Type B pancreatic cell (in vitro differentiated cells): ENCODE data around the gene TWF2. TPM values are rescaled to one million over a fixed set of nuclear protein-coding genes. Genes with fewer than 3 reads are reported as not detected.

Source experiments
- DNase-seq: peaks from one replicate; pipeline ENCODE4 v3.0.0; 2021; ENCODE audit warnings: mixed read lengths; ENCODE audit not compliant: unreplicated experiment; ENCODE audit errors: extremely low spot score
- H3K27ac Mint-ChIP-seq: 2 replicates; pipeline ENCODE4 v1.8.0; 2021; ENCODE audit warnings: mild to moderate bottlenecking, mixed read lengths
- H3K27me3 Mint-ChIP-seq: 2 replicates; pipeline ENCODE4 v1.8.0; 2021; ENCODE audit warnings: mixed read lengths
- H3K36me3 Mint-ChIP-seq: 2 replicates; pipeline ENCODE4 v1.8.0; 2021; ENCODE audit warnings: mixed read lengths
- H3K4me1 Mint-ChIP-seq: one replicate; pipeline ENCODE4 v1.8.0; 2021; ENCODE audit warnings: mixed read lengths; ENCODE audit not compliant: unreplicated experiment
- H3K4me3 Mint-ChIP-seq: 2 replicates; pipeline ENCODE4 v1.8.0; 2021; ENCODE audit warnings: mild to moderate bottlenecking, mixed read lengths
- H3K9me3 Mint-ChIP-seq: 2 replicates; pipeline ENCODE4 v1.8.0; 2021; ENCODE audit warnings: mixed read lengths
- total RNA-seq: library from RNA; stranded (reverse); gene quantifications from 2 replicates; pipeline ENCODE4 v1.2.1, GENCODE V29; 2021; ENCODE audit warnings: low replicate concordance
- TF ChIP-seq, protein P1 (sequence below): fragments of 200-600 bp; sonication (generic); conservative IDR thresholded peaks from 2 replicates; pipeline ENCODE4 v1.5.0; 2021; ENCODE audit warnings: antibody characterized with exemption, mild to moderate bottlenecking

The TWF2 gene
- total RNA-seq, 1 donor from 2014 or later = 33.7 TPM

DNA sequence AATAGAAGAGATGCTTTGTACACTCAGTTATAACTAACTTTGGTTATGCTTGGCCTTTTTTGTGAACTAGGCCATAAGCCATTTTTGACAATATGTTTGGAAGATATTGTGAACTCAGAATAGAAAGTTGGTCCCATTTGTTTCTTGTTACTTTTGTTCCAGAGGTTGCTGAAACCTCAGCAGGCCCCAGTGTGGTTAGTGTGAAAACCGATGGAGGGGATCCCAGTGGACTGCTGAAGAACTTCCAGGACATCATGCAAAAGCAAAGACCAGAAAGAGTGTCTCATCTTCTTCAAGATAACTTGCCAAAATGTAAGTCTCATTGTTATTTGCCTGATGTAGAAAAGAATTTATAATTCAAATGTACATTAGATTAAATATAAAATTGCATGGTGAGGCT, 35.3 kb downstream of the TWF2 start:
- no peak for DNase-seq
- H3K27ac Mint-ChIP-seq = no peak overlapping the region
- peaks cover 41% of the 10 kb centered on the region for H3K36me3 Mint-ChIP-seq
- no peaks in the 10 kb centered on the region for H3K27me3 Mint-ChIP-seq
- TF ChIP-seq, protein P1, sequence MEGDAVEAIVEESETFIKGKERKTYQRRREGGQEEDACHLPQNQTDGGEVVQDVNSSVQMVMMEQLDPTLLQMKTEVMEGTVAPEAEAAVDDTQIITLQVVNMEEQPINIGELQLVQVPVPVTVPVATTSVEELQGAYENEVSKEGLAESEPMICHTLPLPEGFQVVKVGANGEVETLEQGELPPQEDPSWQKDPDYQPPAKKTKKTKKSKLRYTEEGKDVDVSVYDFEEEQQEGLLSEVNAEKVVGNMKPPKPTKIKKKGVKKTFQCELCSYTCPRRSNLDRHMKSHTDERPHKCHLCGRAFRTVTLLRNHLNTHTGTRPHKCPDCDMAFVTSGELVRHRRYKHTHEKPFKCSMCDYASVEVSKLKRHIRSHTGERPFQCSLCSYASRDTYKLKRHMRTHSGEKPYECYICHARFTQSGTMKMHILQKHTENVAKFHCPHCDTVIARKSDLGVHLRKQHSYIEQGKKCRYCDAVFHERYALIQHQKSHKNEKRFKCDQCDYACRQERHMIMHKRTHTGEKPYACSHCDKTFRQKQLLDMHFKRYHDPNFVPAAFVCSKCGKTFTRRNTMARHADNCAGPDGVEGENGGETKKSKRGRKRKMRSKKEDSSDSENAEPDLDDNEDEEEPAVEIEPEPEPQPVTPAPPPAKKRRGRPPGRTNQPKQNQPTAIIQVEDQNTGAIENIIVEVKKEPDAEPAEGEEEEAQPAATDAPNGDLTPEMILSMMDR = no peak
- no peak overlapping the region for H3K4me3 Mint-ChIP-seq
- H3K9me3 Mint-ChIP-seq = no peaks in the 10 kb centered on the region
- H3K4me1 Mint-ChIP-seq = peaks cover 10% of the 10 kb centered on the region

DNA sequence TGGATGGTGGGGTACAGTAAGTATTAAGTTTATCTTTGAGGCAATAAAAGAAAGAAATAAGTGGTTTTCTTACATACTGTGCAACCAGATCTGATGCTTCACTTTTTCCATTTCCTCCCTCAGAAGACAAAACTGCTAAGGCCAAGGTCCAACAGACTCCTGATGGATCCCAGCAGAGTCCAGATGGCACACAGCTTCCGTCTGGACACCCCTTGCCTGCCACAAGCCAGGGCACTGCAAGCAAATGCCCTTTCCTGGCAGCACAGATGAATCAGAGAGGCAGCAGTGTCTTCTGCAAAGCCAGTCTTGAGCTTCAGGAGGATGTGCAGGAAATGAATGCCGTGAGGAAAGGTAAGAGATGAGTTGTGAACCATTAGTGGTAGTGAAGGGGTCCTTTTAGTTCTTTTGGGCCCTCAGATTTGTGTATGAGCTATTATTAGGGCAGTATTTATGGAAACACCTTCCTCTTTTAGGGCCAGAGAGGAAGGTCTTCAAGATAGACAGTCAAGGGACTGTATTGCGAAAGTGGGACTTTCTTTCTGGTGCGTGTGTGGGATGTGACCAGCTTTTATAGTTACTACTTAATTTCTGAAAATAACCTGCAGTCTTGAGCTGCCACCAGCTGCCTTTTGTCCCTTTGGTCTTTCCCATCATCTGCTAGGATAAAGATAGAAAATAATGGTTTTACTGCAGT, 36.4 kb downstream of the TWF2 start:
- Mint-ChIP-seq H3K9me3 (no peaks in the 10 kb centered on the region), H3K4me1 (peaks cover 16% of the 10 kb centered on the region), H3K27me3 (no peaks in the 10 kb centered on the region), H3K27ac (no peak overlapping the region), H3K36me3 (peaks cover 32% of the 10 kb centered on the region), H3K4me3 (no peak overlapping the region)
- TF ChIP-seq, protein P1 = no peak
- DNase-seq = no peak

DNA sequence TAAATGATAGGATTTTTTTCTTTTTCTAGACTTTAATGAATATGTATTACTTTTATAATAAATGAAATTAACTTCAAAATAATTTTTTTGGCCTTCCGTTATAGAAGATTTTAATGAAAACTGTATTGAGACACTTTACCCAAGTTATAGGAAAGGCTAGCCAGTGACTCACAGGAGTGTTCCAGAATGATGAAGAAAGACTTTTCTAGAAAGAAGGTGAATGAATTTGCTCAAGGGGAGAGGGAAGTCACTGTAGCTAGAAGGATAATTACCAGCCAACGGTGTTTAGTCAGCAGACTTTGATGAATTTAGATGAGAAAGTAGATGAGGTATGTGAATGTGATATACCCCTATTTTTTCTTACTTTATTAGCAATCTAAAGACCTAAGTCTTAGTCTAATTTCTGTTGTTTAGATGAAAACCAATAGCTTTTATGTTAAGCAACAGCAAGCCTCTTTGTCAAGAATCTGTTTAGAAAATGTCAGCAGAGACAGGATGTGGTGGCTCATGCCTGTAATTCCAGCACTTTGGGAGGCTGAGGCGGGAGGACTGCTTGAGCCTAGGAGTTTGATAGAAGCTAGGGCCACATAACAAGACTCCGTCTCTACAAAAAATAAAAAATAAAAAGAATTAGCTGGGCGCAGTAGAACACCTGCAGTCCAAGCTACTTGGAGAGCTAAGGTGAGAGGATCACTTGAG, 37.8 kb downstream of the TWF2 start:
- H3K27ac Mint-ChIP-seq = no peak overlapping the region
- TF ChIP-seq, protein P1 = no peak

DNA sequence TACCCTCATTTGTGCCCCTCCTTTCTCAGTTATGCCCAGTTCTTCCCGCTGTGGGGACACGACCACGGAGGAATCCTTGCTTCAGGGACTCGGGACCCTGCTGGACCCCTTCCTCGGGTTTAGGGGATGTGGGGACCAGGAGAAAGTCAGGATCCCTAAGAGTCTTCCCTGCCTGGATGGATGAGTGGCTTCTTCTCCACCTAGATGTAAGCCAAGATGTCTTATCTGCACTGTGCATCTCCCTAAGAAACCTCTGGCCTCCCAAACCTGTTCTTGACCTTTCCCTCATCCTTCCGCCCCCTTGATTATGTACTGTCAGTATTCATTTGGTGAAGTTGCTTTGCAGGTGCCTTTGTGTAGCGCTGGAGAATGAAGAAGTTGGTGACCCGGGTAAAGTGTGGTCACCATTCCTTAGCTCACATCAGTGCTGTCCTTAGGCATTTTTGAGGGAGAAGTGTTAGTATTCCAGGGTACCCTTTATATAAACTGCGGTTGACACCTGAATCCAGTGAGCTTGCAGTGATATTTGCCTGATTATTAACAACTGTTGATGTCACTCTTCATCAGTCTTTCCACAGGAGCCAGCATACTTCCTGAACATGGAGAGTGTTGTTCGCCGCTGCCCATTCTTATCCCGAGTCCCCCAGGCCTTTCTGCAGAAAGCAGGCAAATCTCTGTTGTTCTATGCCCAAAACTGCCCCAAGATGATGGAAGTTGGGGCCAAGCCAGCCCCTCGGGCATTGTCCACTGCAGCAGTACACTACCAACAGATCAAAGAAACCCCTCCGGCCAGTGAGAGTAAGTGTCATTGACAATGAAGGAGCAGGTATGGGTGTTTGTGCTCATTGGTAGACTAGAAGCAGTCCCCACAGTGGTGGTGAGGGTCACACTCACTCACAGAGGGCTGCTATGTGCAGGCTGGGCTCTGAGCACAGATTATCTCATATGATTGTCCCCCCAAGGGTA, 40.0 kb downstream of the TWF2 start:
- no peaks in the 10 kb centered on the region for H3K9me3 Mint-ChIP-seq
- no peak for DNase-seq
- peaks cover 12% of the 10 kb centered on the region for H3K36me3 Mint-ChIP-seq
- H3K4me1 Mint-ChIP-seq = peaks cover 25% of the 10 kb centered on the region
- H3K27me3 Mint-ChIP-seq = no peaks in the 10 kb centered on the region
- H3K27ac Mint-ChIP-seq = peak overlapping the region; percentile 93
- TF ChIP-seq, protein P1 = no peak
- H3K4me3 Mint-ChIP-seq = peak overlapping the region; percentile 99

More for the DNA sequence above, 37.8 kb downstream of the TWF2 start:
- no peak for DNase-seq
- Mint-ChIP-seq H3K9me3 (no peaks in the 10 kb centered on the region), H3K4me1 (peaks cover 25% of the 10 kb centered on the region), H3K36me3 (peaks cover 28% of the 10 kb centered on the region), H3K27me3 (no peaks in the 10 kb centered on the region), H3K4me3 (no peak overlapping the region)

DNA sequence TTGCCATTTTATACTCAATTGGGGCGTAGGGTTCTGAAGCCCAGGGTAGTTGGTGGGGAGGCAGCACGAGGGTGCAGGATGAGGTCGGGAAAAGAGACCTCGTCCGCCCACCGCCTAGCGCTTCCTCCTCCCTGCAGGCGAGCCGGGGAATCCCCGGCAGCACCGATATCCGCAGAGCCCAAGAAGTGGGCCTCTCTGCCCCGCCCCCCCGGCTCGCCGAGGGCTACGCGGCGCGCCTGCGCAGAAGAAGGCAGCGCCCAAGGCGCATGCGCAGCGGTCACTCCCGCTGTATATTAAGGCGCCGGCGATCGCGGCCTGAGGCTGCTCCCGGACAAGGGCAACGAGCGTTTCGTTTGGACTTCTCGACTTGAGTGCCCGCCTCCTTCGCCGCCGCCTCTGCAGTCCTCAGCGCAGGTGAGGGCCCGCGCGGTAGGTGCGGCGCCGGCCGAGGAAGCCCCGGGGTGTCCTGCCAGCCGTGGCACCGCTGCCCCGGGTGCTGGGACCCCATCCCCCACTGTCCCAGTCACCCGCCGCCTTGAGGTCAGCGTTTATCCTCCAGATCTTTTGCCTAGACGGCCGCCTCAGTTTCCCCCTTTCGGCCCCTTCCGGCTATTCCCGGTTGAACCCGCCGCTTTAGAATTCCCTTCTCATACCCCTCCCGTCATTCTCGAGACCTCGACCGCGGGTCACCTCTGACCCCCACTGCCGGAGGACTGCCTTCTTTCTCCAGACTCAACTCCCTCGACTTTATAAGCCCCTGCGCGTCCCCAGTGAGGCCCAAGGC, 40.9 kb downstream of the TWF2 start, which contains the start of gene ALAS1:
TSS of gene ALAS1 (plus strand) at position 319 of the 784 bp plus-strand sequence. CDS start 1,082 bp downstream, outside the sequence.
- no peaks in the 10 kb centered on the region for H3K27me3 Mint-ChIP-seq
- peaks cover 9% of the 10 kb centered on the region for H3K36me3 Mint-ChIP-seq
- peak within 1 kb of the TSS; percentile 99 for H3K4me3 Mint-ChIP-seq
- peak within 1 kb of the TSS; percentile 93 for H3K27ac Mint-ChIP-seq
- DNase-seq = peak; percentile 97
- H3K9me3 Mint-ChIP-seq = no peaks in the 10 kb centered on the region
- TF ChIP-seq, protein P1 = peak; percentile 70
- peaks cover 25% of the 10 kb centered on the region for H3K4me1 Mint-ChIP-seq
